A549 (cell line): ENCODE data around the gene COA8. TPM values are rescaled to one million over a fixed set of nuclear protein-coding genes. Genes with fewer than 3 reads are reported as not detected.

Source experiments
- ATAC-seq, 2 experiments: fragments of 200-7000 bp in 1 of 2; fragments of >200 bp in 1 of 2; cut with Nextera tagmentation in 1 of 2; cut with Tn5 transposase in 1 of 2; 3 replicates each; pipeline versions ENCODE4 v1.8.0 to v1.9.1; 2018 to 2020; ENCODE audit warnings: mild to moderate bottlenecking in 1 of 2, moderate library complexity in 1 of 2
- CTCF ChIA-PET: fragments of 300-600 bp; sonication (Branson Sonifier 250); formaldehyde crosslinking; extraction: SDS; loops from one replicate; lab custom pipeline; 2021; ENCODE audit warnings: antibody characterized with exemption, inconsistent platforms; lab: Yijun Ruan, JAX
- POLR2A ChIA-PET: fragments of 350-600 bp; formaldehyde crosslinking; extraction: SDS; loops from one replicate; lab custom pipeline; 2021; ENCODE audit warnings: antibody characterized with exemption, inconsistent platforms; lab: Yijun Ruan, JAX
- DNase-seq, 2 experiments: peaks; one replicate each; pipeline versions ENCODE4 v3.0.0 to v3.0.0-alpha.2; 2011 to 2016; ENCODE audit warnings: low read depth in 1 of 2, low spot score in 1 of 2
- FAIRE-seq: peaks from 2 replicates; lab custom pipeline; 2011; peaks lifted over from hg19 to GRCh38; lab: Jason Lieb, UNC
- H3K27ac ChIP-seq, 2 experiments: fragments of >200 bp; sonication (Bioruptor Twin); formaldehyde crosslinking; 3 replicates each; pipeline ENCODE4 v1.5.1; 2016 to 2017
- H3K4me1 ChIP-seq: fragments of >200 bp; sonication (Bioruptor Twin); formaldehyde crosslinking; 3 replicates; pipeline ENCODE4 v1.6.1; 2016
- H3K4me2 ChIP-seq: fragments of >200 bp; sonication (Bioruptor Twin); formaldehyde crosslinking; 3 replicates; pipeline ENCODE4 v1.6.1; 2016
- H3K4me3 ChIP-seq: fragments of >200 bp; sonication (Bioruptor Twin); formaldehyde crosslinking; 3 replicates; pipeline ENCODE4 v1.5.1; 2016
- H3K9me3 ChIP-seq: fragments of >200 bp; sonication (Bioruptor Twin); formaldehyde crosslinking; 3 replicates; pipeline ENCODE4 v1.6.1; 2016
- ATOH8 ChIP-seq: fragments of 250-450 bp; sonication (Bioruptor Pico); IDR thresholded peaks from 2 replicates; pipeline ENCODE4 v1.5.0; 2020; ENCODE audit warnings: low read depth, mild to moderate bottlenecking, moderate library complexity
- BCL3 ChIP-seq: fragments of >200 bp; sonication (Bioruptor Twin); formaldehyde crosslinking; IDR thresholded peaks from 3 replicates; pipeline ENCODE4 v1.6.1; 2016
- FOXS1 ChIP-seq: fragments of 250-450 bp; sonication (Bioruptor Pico); IDR thresholded peaks from 2 replicates; pipeline ENCODE4 v1.5.0; 2020; ENCODE audit warnings: mild to moderate bottlenecking, moderate library complexity
- GATA3 ChIP-seq: IDR thresholded peaks from 2 replicates; pipeline ENCODE4 v1.6.1; 2012; ENCODE audit warnings: borderline replicate concordance
- JUNB ChIP-seq: fragments of >200 bp; sonication (Bioruptor Twin); formaldehyde crosslinking; IDR thresholded peaks from 2 replicates; pipeline ENCODE4 v1.6.1; 2016
- KDM1A ChIP-seq: fragments of 200-600 bp; sonication (generic); IDR thresholded peaks from 2 replicates; pipeline ENCODE4 v1.6.1; 2016; ENCODE audit warnings: low read depth, mild to moderate bottlenecking
- KDM5A ChIP-seq: fragments of 200-600 bp; sonication (generic); IDR thresholded peaks from 2 replicates; pipeline ENCODE4 v1.6.1; 2016; ENCODE audit warnings: antibody characterized with exemption, mild to moderate bottlenecking
- MAFK ChIP-seq: fragments of 450-650 bp; IDR thresholded peaks from 2 replicates; pipeline ENCODE4 v1.6.1; 2014; ENCODE audit not compliant: partially characterized antibody
- RARB ChIP-seq: fragments of 250-450 bp; sonication (Bioruptor Pico); IDR thresholded peaks from 2 replicates; pipeline ENCODE4 v1.8.0; 2021; ENCODE audit warnings: mild to moderate bottlenecking, moderate library complexity
- RCOR1 ChIP-seq: fragments of 150-350 bp; IDR thresholded peaks from 2 replicates; pipeline ENCODE4 v1.6.1; 2014; ENCODE audit warnings: antibody characterized with exemption, low read length, low read depth
- RFX5 ChIP-seq: fragments of 450-650 bp; IDR thresholded peaks from 2 replicates; pipeline ENCODE4 v1.7.1; 2014; ENCODE audit warnings: antibody characterized with exemption, mild to moderate bottlenecking, moderate library complexity
- SREBF2 ChIP-seq: fragments of 450-650 bp; IDR thresholded peaks from 2 replicates; pipeline ENCODE4 v1.6.1; 2014; ENCODE audit warnings: mild to moderate bottlenecking, moderate library complexity
- USF2 ChIP-seq: fragments of 450-650 bp; IDR thresholded peaks from 2 replicates; pipeline ENCODE4 v1.6.1; 2014; ENCODE audit warnings: antibody characterized with exemption
- ZNF302 ChIP-seq: fragments of 250-450 bp; sonication (Bioruptor Pico); IDR thresholded peaks from 2 replicates; pipeline ENCODE4 v1.9.0; 2021; ENCODE audit warnings: inconsistent platforms, mild to moderate bottlenecking, moderate library complexity
- WGBS: methylation state at CpG from one replicate; pipeline ENCODE4 v1.1.6; 2017; ENCODE audit errors: missing lambda C conversion rate; 5-methylcytosine and 5-hydroxymethylcytosine counted together
- polyA plus RNA-seq, 4 experiments: library from polyadenylated mRNA; depleted of rRNA in 3 of 4; stranded (reverse); fragments of >200 nt; fragmentation: RNase III in 1 of 4; extraction: RNeasy Plus Mini Kit Qiagen cat#74134 plus additional on column Dnase treatment in 1 of 4; gene quantifications; 2 replicates in 3 of 4; 3 replicates in 1 of 4; pipeline ENCODE4 v1.2.3, GENCODE V29; 2011 to 2017
- TF ChIP-seq, protein P1 (sequence below): fragments of >200 bp; sonication (Bioruptor Twin); formaldehyde crosslinking; IDR thresholded peaks from 3 replicates; pipeline ENCODE4 v1.5.1; 2016

The COA8 gene
- polyA plus RNA-seq, 2 of the 4 experiments (the other 2 are of a cell fraction): 29.8 to 34.9 TPM

DNA sequence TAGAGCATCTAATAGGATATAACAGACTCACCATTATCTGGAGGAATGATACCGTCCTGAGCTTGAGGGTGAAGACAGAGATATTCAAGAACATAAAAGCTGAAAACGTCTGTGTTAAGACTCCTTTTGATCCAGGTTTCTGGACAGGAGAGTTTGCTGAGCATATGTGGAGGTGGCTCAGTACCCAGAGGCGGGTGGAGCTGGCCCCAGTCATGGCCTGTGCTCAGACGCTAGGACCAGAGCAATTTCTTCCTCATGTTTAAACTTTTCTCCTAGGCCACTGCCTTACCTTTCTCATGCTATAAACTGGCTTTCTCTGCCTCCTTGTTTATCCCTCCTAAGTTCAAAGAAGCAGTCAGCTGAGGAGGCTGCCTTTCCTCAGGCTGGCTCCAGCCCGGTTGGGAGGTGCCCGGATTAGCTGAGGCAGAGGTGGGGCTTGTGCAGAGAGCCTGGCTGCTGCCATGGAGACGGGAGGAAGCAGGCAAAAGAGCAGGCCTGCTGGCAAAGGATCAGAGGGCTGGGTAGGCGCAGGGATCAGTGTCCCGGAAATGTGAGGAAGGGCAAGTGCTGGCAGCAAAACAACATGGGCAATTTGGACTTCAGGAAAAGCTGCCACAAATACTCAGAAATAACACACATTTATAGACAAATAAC is 13.7 kb downstream of the COA8 start:
- POLR2A ChIA-PET: interaction anchor here (1.4 kb wide), 1 partner anchor 52 kb away, joined by 6 read pairs; the partner anchor contains the start of gene KLC1
- H3K4me1 ChIP-seq: peaks cover 23% of the 10 kb centered on the region
- peak; percentile 81 for DNase-seq
- FAIRE-seq: no peak
- H3K4me2 ChIP-seq: peak overlapping the region; percentile 69
- no peak overlapping the region for H3K4me3 ChIP-seq
- no peaks in the 10 kb centered on the region for H3K9me3 ChIP-seq
- TF ChIP-seq, protein P1, sequence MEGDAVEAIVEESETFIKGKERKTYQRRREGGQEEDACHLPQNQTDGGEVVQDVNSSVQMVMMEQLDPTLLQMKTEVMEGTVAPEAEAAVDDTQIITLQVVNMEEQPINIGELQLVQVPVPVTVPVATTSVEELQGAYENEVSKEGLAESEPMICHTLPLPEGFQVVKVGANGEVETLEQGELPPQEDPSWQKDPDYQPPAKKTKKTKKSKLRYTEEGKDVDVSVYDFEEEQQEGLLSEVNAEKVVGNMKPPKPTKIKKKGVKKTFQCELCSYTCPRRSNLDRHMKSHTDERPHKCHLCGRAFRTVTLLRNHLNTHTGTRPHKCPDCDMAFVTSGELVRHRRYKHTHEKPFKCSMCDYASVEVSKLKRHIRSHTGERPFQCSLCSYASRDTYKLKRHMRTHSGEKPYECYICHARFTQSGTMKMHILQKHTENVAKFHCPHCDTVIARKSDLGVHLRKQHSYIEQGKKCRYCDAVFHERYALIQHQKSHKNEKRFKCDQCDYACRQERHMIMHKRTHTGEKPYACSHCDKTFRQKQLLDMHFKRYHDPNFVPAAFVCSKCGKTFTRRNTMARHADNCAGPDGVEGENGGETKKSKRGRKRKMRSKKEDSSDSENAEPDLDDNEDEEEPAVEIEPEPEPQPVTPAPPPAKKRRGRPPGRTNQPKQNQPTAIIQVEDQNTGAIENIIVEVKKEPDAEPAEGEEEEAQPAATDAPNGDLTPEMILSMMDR: no peak
- TF ChIP-seq FOXS1 (CRISPR knock-in tag) (no peak), RARB (CRISPR knock-in tag) (no peak), KDM5A (no peak), RCOR1 (no peak), GATA3 (no peak), MAFK (no peak)
- 26% methylated on average over 9 of the region's 9 CpGs for WGBS
- CTCF ChIA-PET: interaction anchor here (1.1 to 4.1 kb wide), 4 partner anchors 10 to 118 kb away, joined by 3 to 19 read pairs (median 6); no protein-coding TSS in a partner anchor
- peak overlapping the region; percentile 65 to 86 for H3K27ac ChIP-seq
- ATAC-seq: peak; percentile 96 to 98

GRCh38 chr14:103578401-103579075 is 15.8 kb downstream of the COA8 start:
- CTCF ChIA-PET: interaction anchor here (0.6 kb wide), 1 partner anchor 90 kb away, joined by 3 read pairs; no protein-coding TSS in a partner anchor
- Histone ChIP-seq H3K4me2 (no peak overlapping the region), H3K9me3 (no peaks in the 10 kb centered on the region), H3K4me1 (peaks cover 23% of the 10 kb centered on the region), H3K27ac (peak overlapping the region in 1 of 2 experiments; percentile 19; a peak in 1 of 6 replicates), H3K4me3 (no peak overlapping the region)
- 86% methylated on average over 11 of the region's 12 CpGs for WGBS
- DNase-seq: no peak
- no peak for TF ChIP-seq RCOR1
- ATAC-seq: no peak
- POLR2A ChIA-PET: no interaction called here
- no peak for FAIRE-seq

DNA sequence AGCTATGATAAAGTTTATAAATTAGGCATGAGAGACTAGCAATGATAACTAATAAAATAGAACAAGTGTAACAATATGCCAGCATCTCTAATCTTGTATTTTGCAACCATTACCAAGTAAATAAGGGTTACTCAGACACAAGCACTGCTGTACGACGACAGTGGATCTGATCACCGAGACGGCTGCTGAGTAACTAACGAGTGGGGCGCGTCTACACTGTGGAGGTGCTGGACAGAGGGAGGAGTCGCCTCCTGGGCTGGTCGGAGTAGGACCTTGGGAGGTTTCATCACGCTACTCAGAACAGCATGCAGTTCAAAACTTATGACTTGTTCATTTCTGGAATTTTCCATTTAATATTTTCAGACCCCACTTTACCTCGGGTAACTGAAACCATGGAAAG is 18.4 kb downstream of the COA8 start:
- H3K9me3 ChIP-seq: no peaks in the 10 kb centered on the region
- H3K27ac ChIP-seq: no peak overlapping the region
- ChIA-PET CTCF (interaction anchor here (0.5 kb wide), 1 partner anchor 14 kb away, joined by 3 read pairs; no protein-coding TSS in a partner anchor), POLR2A (no interaction called here)
- no peak overlapping the region for H3K4me3 ChIP-seq
- H3K4me1 ChIP-seq: peaks cover 13% of the 10 kb centered on the region
- FAIRE-seq (no peak), DNase-seq (no peak), ATAC-seq (no peak)
- WGBS: 91% methylated on average over 11 of the region's 11 CpGs
- TF ChIP-seq BCL3 (no peak), RFX5 (no peak), KDM1A (no peak), JUNB (no peak), USF2 (no peak), SREBF2 (no peak), RCOR1 (no peak), ATOH8 (CRISPR knock-in tag) (no peak), ZNF302 (no peak)
- no peak overlapping the region for H3K4me2 ChIP-seq
